WTC11 (cell line): ENCODE results near the gene PPM1L.

Experiments
- ATF3 ChIP-seq: sonication (generic); formaldehyde crosslinking; conservative IDR thresholded peaks from 2 replicates; pipeline ENCODE4 v1.8.1; 2022; ENCODE audit warnings: mild to moderate bottlenecking, missing genetic modification reagents
- CREB1 ChIP-seq: sonication (generic); formaldehyde crosslinking; IDR thresholded peaks from 2 replicates; pipeline ENCODE4 v1.8.0; 2023; ENCODE audit warnings: mild to moderate bottlenecking, missing genetic modification reagents
- E2F4 ChIP-seq: sonication (generic); formaldehyde crosslinking; IDR thresholded peaks from 2 replicates; pipeline ENCODE4 v1.8.1; 2022; ENCODE audit warnings: low read depth, mild to moderate bottlenecking, moderate library complexity, missing genetic modification reagents, borderline replicate concordance
- JUN ChIP-seq: sonication (generic); formaldehyde crosslinking; IDR thresholded peaks from 2 replicates; pipeline ENCODE4 v1.8.0; 2023; ENCODE audit warnings: mild to moderate bottlenecking, missing genetic modification reagents
- RORB ChIP-seq: fragments of 250-450 bp; sonication (Bioruptor Pico); IDR thresholded peaks from 2 replicates; pipeline ENCODE4 v1.9.0; 2021; ENCODE audit warnings: mild to moderate bottlenecking
- TEAD1 ChIP-seq: sonication (generic); formaldehyde crosslinking; IDR thresholded peaks from 2 replicates; pipeline ENCODE4 v1.8.0; 2022; ENCODE audit warnings: mild to moderate bottlenecking, missing genetic modification reagents
- ZBTB21 ChIP-seq: sonication (generic); formaldehyde crosslinking; IDR thresholded peaks from 2 replicates; pipeline ENCODE4 v1.8.1; 2023; ENCODE audit warnings: mild to moderate bottlenecking, missing genetic modification reagents, borderline replicate concordance
- ZNF317 ChIP-seq: sonication (generic); formaldehyde crosslinking; IDR thresholded peaks from 2 replicates; pipeline ENCODE4 v1.8.1; 2023; ENCODE audit warnings: low read depth, mild to moderate bottlenecking, moderate library complexity, missing genetic modification reagents, borderline replicate concordance
- TF ChIP-seq, protein P1 (sequence below): fragments of 200-600 bp; IDR thresholded peaks from 2 replicates; pipeline ENCODE4 v1.8.0; 2022; ENCODE audit warnings: antibody characterized with exemption
- TF ChIP-seq, protein P2 (sequence below): sonication (generic); formaldehyde crosslinking; IDR thresholded peaks from 2 replicates; pipeline ENCODE4 v1.8.1; 2023; ENCODE audit warnings: mild to moderate bottlenecking, missing genetic modification reagents
- TF ChIP-seq, protein P3 (sequence below): fragments of 250-450 bp; sonication (Bioruptor Pico); IDR thresholded peaks from 2 replicates; pipeline ENCODE4 v1.9.0; 2021; ENCODE audit warnings: mild to moderate bottlenecking

GRCh38 chr3:161066930-161067329, 310.9 kb downstream of the PPM1L start:
- TF ChIP-seq, protein P1, sequence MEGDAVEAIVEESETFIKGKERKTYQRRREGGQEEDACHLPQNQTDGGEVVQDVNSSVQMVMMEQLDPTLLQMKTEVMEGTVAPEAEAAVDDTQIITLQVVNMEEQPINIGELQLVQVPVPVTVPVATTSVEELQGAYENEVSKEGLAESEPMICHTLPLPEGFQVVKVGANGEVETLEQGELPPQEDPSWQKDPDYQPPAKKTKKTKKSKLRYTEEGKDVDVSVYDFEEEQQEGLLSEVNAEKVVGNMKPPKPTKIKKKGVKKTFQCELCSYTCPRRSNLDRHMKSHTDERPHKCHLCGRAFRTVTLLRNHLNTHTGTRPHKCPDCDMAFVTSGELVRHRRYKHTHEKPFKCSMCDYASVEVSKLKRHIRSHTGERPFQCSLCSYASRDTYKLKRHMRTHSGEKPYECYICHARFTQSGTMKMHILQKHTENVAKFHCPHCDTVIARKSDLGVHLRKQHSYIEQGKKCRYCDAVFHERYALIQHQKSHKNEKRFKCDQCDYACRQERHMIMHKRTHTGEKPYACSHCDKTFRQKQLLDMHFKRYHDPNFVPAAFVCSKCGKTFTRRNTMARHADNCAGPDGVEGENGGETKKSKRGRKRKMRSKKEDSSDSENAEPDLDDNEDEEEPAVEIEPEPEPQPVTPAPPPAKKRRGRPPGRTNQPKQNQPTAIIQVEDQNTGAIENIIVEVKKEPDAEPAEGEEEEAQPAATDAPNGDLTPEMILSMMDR: no peak
- no peak for TF ChIP-seq JUN (CRISPR knock-in tag)
- no peak for TF ChIP-seq ZNF317
- no peak for TF ChIP-seq RORB (CRISPR knock-in tag)
- no peak for TF ChIP-seq CREB1
- TF ChIP-seq, protein P2, sequence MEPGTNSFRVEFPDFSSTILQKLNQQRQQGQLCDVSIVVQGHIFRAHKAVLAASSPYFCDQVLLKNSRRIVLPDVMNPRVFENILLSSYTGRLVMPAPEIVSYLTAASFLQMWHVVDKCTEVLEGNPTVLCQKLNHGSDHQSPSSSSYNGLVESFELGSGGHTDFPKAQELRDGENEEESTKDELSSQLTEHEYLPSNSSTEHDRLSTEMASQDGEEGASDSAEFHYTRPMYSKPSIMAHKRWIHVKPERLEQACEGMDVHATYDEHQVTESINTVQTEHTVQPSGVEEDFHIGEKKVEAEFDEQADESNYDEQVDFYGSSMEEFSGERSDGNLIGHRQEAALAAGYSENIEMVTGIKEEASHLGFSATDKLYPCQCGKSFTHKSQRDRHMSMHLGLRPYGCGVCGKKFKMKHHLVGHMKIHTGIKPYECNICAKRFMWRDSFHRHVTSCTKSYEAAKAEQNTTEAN: no peak
- no peak for TF ChIP-seq TEAD1 (CRISPR knock-in tag)
- TF ChIP-seq ZBTB21 (CRISPR knock-in tag): no peak
- no peak for TF ChIP-seq ATF3 (CRISPR knock-in tag)
- TF ChIP-seq, protein P3, sequence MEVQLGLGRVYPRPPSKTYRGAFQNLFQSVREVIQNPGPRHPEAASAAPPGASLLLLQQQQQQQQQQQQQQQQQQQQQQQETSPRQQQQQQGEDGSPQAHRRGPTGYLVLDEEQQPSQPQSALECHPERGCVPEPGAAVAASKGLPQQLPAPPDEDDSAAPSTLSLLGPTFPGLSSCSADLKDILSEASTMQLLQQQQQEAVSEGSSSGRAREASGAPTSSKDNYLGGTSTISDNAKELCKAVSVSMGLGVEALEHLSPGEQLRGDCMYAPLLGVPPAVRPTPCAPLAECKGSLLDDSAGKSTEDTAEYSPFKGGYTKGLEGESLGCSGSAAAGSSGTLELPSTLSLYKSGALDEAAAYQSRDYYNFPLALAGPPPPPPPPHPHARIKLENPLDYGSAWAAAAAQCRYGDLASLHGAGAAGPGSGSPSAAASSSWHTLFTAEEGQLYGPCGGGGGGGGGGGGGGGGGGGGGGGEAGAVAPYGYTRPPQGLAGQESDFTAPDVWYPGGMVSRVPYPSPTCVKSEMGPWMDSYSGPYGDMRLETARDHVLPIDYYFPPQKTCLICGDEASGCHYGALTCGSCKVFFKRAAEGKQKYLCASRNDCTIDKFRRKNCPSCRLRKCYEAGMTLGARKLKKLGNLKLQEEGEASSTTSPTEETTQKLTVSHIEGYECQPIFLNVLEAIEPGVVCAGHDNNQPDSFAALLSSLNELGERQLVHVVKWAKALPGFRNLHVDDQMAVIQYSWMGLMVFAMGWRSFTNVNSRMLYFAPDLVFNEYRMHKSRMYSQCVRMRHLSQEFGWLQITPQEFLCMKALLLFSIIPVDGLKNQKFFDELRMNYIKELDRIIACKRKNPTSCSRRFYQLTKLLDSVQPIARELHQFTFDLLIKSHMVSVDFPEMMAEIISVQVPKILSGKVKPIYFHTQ (CRISPR knock-in tag): no peak
- TF ChIP-seq E2F4 (CRISPR knock-in tag): no peak
